HG03135 (cell line): ENCODE results near the gene BRD3OS.
A peak's percentile ranks its signal among the peaks of the same experiment; 100 is the strongest.

ENCODE experiments used
- ATAC-seq: cut with Tn5 transposase; IDR thresholded peaks from one replicate; pipeline ENCODE4 v1.9.1; 2021; ENCODE audit warnings: mild to moderate bottlenecking, moderate library complexity; ENCODE audit not compliant: unreplicated experiment

The BRD3OS gene

GRCh38 chr9:134049772-134050588, 24.7 kb downstream of the BRD3OS start:
- ATAC-seq: no peak

GRCh38 chr9:134050726-134051125, 25.4 kb downstream of the BRD3OS start:
- no peak for ATAC-seq

- no peak for ATAC-seq
Measured at GRCh38 chr9:134051319-134051718, 26.0 kb downstream of the BRD3OS start.

GRCh38 chr9:134052491-134052890, 27.2 kb downstream of the BRD3OS start:
- no peak for ATAC-seq

GRCh38 chr9:134052941-134053340, 27.7 kb downstream of the BRD3OS start:
- no peak for ATAC-seq

- ATAC-seq: no peak
Measured at GRCh38 chr9:134053401-134053871, 28.2 kb downstream of the BRD3OS start.

GRCh38 chr9:134053941-134054761, 28.9 kb downstream of the BRD3OS start:
- no peak for ATAC-seq

GRCh38 chr9:134054891-134055811, 29.9 kb downstream of the BRD3OS start:
- ATAC-seq: no peak

GRCh38 chr9:134055981-134056461, 30.7 kb downstream of the BRD3OS start:
- ATAC-seq: no peak

GRCh38 chr9:134056483-134057306, 31.4 kb downstream of the BRD3OS start:
- no peak for ATAC-seq

GRCh38 chr9:134057307-134057657, 32.0 kb downstream of the BRD3OS start:
- no peak for ATAC-seq

GRCh38 chr9:134057751-134058701, 32.7 kb downstream of the BRD3OS start:
- ATAC-seq: no peak

- ATAC-seq: no peak
Measured at GRCh38 chr9:134058716-134059115, 33.4 kb downstream of the BRD3OS start.

GRCh38 chr9:134059188-134059641, 33.9 kb downstream of the BRD3OS start:
- ATAC-seq: no peak

GRCh38 chr9:134059661-134060395, 34.5 kb downstream of the BRD3OS start:
- ATAC-seq: peak; percentile 77

GRCh38 chr9:134060546-134060945, 35.3 kb downstream of the BRD3OS start:
- ATAC-seq: no peak

GRCh38 chr9:134061019-134061687, 35.9 kb downstream of the BRD3OS start:
- ATAC-seq: no peak
